Esophagus muscularis mucosa (tissue), 4 donors: ENCODE results near the gene UBASH3A. TPM values are rescaled to one million over a fixed set of nuclear protein-coding genes. Genes with fewer than 3 reads are reported as not detected.

Experiments
- DNase-seq: peaks from one replicate; pipeline ENCODE4 v3.0.0-alpha.2; 2017; ENCODE audit errors: extremely low spot score
- H3K27ac ChIP-seq, 4 donors: fragments of 200-600 bp; sonication (generic); replicated peaks in 1 of 4; 1 replicate in 3 of 4; 2 replicates in 1 of 4; pipeline ENCODE4 v1.5.1; 2016 to 2019; ENCODE audit warnings: mild to moderate bottlenecking in 1 of 4
- H3K27me3 ChIP-seq, 4 donors: fragments of 200-600 bp; sonication (generic); one replicate each; pipeline versions ENCODE4 v1.5.1 to v1.6.0; 2016 to 2019
- H3K36me3 ChIP-seq, 4 donors: fragments of 200-600 bp; sonication (generic); one replicate each; pipeline ENCODE4 v1.5.1; 2016 to 2019
- H3K4me1 ChIP-seq, 4 donors: fragments of 200-600 bp; sonication (generic); one replicate each; pipeline ENCODE4 v1.5.1; 2016 to 2019
- H3K4me3 ChIP-seq, 4 donors: fragments of 200-600 bp; sonication (generic); 1 replicate in 2 of 4; 2 replicates in 2 of 4; pipeline ENCODE4 v1.5.1; 2016 to 2019; ENCODE audit warnings: mild to moderate bottlenecking in 4 of 4, moderate library complexity in 1 of 4
- H3K9me3 ChIP-seq, 4 donors: fragments of 200-600 bp; sonication (generic); 1 replicate in 3 of 4; 2 replicates in 1 of 4; pipeline ENCODE4 v1.5.1; 2016 to 2019
- CTCF ChIP-seq, 3 experiments: fragments of 200-600 bp in 2 of 3; fragments of 450-650 bp in 1 of 3; sonication (generic) in 2 of 3; IDR thresholded peaks; one replicate each; pipeline ENCODE4 v1.5.1; 2017 to 2019; ENCODE audit warnings: antibody characterized with exemption in 3 of 3, mild to moderate bottlenecking in 2 of 3, moderate library complexity in 1 of 3
- EP300 ChIP-seq: sonication (generic); formaldehyde crosslinking; IDR thresholded peaks from one replicate; pipeline ENCODE4 v1.6.1; 2017; ENCODE audit warnings: antibody characterized with exemption
- POLR2A ChIP-seq: fragments of 450-650 bp; IDR thresholded peaks from one replicate; pipeline ENCODE4 v1.6.1; 2017; ENCODE audit warnings: antibody characterized with exemption, moderate library complexity, mild to moderate bottlenecking, low read depth
- POLR2AphosphoS5 ChIP-seq, 2 donors: sonication (generic); formaldehyde crosslinking; IDR thresholded peaks; one replicate each; pipeline ENCODE4 v1.6.1; 2017; ENCODE audit warnings: antibody characterized with exemption in 2 of 2
- whole genome bisulfite sequencing: methylation state at CpG from one replicate; pipeline ENCODE4 v1.1.5; 2018; 5-methylcytosine and 5-hydroxymethylcytosine counted together
- intact Hi-C: fragments of 100-400 bp; cut with DNase I; formaldehyde crosslinking; loops from one replicate; pipeline ENCODE4 v1.15.1; 2023
- total RNA-seq, 4 donors: library from RNA; depleted of rRNA; stranded (reverse); fragments of >200 nt; gene quantifications; one replicate each; pipeline versions ENCODE4 v1.1.0 to v1.2.1, GENCODE V29; 2016

Gene UBASH3A
- total RNA-seq, 4 donors from 2014 or later = 0.17 to 0.78 (median 0.50) TPM; not detected in 1

- TF ChIP-seq CTCF (IDR thresholded peaks at IDR 0.05) = no peak
Measured at GRCh38 chr21:42493109-42494060, 89.7 kb downstream of the UBASH3A start.

DNA sequence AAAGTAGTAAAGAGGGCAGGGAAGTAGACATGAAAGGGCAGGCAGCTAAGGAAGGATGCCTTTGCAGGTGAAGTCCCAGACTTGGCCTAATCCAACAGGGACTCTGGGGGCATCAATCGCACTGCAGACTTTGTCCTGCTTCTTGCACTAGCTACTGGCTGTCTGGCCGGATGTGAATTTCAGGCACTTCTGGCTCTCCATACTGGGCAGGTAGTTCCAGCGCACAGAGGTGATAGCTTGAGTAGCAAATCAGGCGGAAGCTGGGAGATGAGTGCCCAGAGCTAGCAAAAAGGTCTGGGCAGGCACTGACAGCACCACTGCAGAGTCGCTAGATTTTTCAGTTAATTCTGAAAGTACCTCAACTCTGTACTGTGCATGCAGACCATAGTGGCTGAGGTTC lies 91.3 kb downstream of the UBASH3A start:
- Histone ChIP-seq H3K9me3 (no peaks in the 10 kb centered on the region), H3K27me3 (no peaks in the 10 kb centered on the region), H3K27ac (peak overlapping the region in 1 of 4 donors; percentile 85), H3K4me1 (peaks cover 12 to 17% (median 14%) of the 10 kb centered on the region in 4 donors), H3K36me3 (no peaks in the 10 kb centered on the region), H3K4me3 (no peak overlapping the region)
- no peak for TF ChIP-seq EP300
- TF ChIP-seq POLR2A = no peak
- TF ChIP-seq POLR2AphosphoS5 (IDR thresholded peaks at IDR 0.05) = no peak
- TF ChIP-seq CTCF (IDR thresholded peaks at IDR 0.05) = no peak
- no peak for DNase-seq
- WGBS = 100% methylated on average over 2 of the region's 5 CpGs
- intact Hi-C loops = no loop called here

More at GRCh38 chr21:42493109-42494060, 89.7 kb downstream of the UBASH3A start:
- intact Hi-C loops = no loop called here
- 82% methylated on average over 13 of the region's 13 CpGs for WGBS
- no peaks in the 10 kb centered on the region for H3K9me3 ChIP-seq
- DNase-seq = no peak
- no peak overlapping the region for H3K4me3 ChIP-seq
- peaks cover 12 to 17% (median 14%) of the 10 kb centered on the region in 4 donors for H3K4me1 ChIP-seq
- no peaks in the 10 kb centered on the region for H3K36me3 ChIP-seq
- no peaks in the 10 kb centered on the region for H3K27me3 ChIP-seq
- H3K27ac ChIP-seq = no peak overlapping the region

DNA sequence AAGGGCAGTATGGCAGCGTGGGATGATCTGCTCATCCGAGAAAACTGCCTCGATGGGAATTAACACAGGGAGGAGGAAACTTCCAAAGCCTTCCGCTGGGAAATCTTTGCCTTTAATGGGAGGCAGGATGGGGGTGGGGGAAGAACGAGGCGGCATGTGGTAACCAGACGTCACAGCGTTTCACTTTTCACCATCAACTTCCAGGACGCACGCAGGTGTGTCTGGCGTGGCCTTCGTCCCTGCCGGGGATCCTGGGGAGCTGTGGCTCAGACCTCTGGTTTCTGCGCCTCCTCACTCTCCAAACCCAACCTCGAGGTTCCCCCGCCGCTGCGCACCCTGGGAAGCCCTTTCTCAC lies 92.0 kb downstream of the UBASH3A start:
- H3K36me3 ChIP-seq = no peaks in the 10 kb centered on the region
- TF ChIP-seq EP300 (no peak), CTCF (IDR thresholded peaks at IDR 0.05) (peak in 2 of 3 experiments; percentile 4 to 6), POLR2A (no peak)
- no peak for DNase-seq
- H3K27me3 ChIP-seq = no peaks in the 10 kb centered on the region
- 1% methylated on average over 18 of the region's 18 CpGs for WGBS
- peak overlapping the region; percentile 63 to 92 (median 86) for H3K27ac ChIP-seq
- intact Hi-C loops = no loop called here
- peak overlapping the region; percentile 62 to 78 (median 64) for H3K4me3 ChIP-seq
- peaks cover 12 to 17% (median 14%) of the 10 kb centered on the region in 4 donors for H3K4me1 ChIP-seq
- H3K9me3 ChIP-seq = no peaks in the 10 kb centered on the region

- WGBS = under 1% methylated on average over 23 of the region's 58 CpGs
- intact Hi-C loops = no loop called here
- Histone ChIP-seq H3K27ac (peak within 1 kb of the TSS; percentile 85 to 92 (median 88)), H3K4me1 (peaks cover 12 to 17% (median 14%) of the 10 kb centered on the region in 4 donors), H3K9me3 (no peaks in the 10 kb centered on the region), H3K27me3 (no peaks in the 10 kb centered on the region), H3K4me3 (peak within 1 kb of the TSS; percentile 62 to 78 (median 64)), H3K36me3 (no peaks in the 10 kb centered on the region)
- DNase-seq = peak; percentile 100
- TF ChIP-seq CTCF (IDR thresholded peaks at IDR 0.05) = peak in 1 of 3 experiments; percentile 1
- peak; percentile 54 for TF ChIP-seq POLR2A
- TF ChIP-seq EP300 = no peak
- TF ChIP-seq POLR2AphosphoS5 (IDR thresholded peaks at IDR 0.05) = peak; percentile 86 to 93
Measured at GRCh38 chr21:42496120-42496838, 92.6 kb downstream of the UBASH3A start, which contains the start of gene RSPH1. RSPH1 (minus strand) TSS chr21:42496224; CDS start chr21:42496186, 38 bp downstream.
